NCI-H446 treated with DMSO at 0.1 percent for 48 hours (cell line): ENCODE results near the gene GNG12.
"Not testable (repeated sequence)": the region's sequence is repeated elsewhere in the genome, so short reads cannot be mapped to it uniquely, and the experiment has no call there.

Experiments
- DNase-seq: peaks from one replicate; lab custom pipeline; 2025; lab: John Stamatoyannopoulos, UW

The GNG12 gene

GRCh38 chr1:67731322-67731721 lies 101.9 kb downstream of the GNG12 start:
- DNase-seq, result no peak

DNA sequence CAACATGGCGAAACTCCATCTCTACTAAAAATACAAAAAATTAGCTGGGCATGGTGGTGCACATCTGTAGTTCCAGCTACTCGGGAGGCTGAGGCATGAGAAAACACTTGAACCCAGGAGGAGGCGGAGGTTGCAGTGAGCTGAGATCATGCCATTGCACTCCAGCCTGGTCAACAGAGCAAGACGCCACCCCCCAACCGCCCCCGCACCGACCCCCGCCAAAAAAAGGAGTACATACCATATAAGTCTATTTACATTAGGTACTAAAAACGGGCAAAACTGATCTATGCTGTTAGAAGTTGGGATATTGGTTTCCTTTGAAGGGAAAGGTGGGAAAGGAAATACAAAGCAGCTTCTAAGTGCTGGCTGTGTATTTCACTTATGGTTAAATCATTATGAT lies 103.0 kb downstream of the GNG12 start:
- not testable (repeated sequence) for DNase-seq

DNA sequence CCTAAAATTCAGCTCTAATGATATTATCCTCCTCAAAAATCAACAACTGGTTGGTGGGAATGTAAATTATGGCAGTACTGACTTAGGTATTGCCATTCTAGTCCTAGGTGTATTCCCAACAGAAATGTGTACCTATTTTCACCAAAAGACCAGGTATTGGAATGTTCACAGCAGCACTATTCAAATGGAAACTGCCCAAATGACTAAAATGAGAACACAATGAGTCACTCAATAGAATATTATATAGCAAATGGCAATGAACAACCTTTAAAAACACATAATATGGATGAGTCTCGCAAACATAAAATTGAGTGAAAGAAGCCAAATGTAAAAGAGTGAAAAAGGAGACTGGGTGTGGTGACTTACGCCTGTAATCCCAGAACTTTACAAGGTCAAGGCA lies 103.4 kb downstream of the GNG12 start:
- no peak for DNase-seq

DNA sequence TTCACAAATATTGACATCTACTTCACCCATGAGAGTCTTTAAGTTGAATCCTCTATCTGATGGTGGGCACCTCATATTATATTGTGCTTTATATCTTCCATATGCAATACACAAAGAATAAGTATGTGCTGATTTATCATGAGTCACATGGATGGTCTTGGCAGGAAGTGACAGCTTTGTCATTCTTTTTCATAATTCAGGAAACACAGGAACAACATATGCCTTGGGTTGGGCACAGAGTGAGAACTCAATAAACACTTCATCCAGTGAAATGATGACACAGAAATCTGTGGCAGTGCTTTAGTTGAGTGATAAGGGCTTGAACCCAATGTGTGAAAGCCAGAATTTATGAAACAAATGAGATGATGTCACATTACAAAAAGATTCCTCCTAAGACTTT lies 107.0 kb downstream of the GNG12 start:
- DNase-seq, result no peak

DNA sequence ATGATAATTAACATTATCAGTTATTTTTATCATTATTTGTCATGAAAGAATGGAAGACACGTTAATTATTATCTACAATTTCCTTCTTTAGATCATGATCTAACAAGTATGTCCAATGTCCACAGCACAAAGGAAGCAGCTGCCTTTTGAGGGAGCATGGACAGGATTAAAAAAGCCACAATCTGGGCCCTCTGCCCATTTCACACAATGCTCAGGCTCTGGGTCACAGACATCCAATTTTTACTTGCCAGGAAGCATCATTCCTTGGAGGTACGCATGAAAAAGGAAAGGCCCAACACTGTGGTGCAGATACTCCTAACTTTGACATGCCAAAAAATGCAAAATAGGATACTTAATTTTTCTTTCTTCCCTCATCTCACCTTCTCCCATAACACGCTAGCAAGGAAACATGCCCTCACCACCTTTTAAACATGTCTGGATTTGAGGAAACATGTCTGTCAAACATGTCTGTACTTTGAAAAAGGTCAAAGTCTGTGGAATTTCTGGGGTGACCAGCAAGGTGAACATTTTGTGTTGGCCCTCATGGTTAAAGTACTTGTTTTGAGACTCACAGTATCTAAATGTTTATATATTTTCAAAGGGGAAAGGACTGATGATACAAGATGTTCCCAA lies 108.2 kb downstream of the GNG12 start:
- DNase-seq, result no peak

DNA sequence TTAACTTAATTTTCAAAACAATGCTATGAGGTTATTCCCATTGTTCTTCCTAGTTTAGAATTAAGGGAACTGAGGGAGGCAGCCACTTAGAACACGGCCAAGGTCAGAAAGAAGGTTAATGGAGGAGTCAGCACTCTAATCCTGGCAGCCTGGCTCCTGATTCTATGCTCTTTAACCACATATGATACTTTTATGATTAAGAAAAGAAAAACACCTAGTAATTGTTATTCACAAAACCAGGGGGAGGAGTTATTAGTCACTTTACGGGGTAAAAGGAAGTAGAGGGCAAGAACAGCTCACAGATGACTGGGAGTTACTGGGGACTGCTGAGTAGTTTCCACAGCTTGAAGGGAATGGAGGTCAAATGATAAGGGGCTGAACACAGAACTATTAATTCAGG lies 109.6 kb downstream of the GNG12 start:
- DNase-seq, result no peak

DNA sequence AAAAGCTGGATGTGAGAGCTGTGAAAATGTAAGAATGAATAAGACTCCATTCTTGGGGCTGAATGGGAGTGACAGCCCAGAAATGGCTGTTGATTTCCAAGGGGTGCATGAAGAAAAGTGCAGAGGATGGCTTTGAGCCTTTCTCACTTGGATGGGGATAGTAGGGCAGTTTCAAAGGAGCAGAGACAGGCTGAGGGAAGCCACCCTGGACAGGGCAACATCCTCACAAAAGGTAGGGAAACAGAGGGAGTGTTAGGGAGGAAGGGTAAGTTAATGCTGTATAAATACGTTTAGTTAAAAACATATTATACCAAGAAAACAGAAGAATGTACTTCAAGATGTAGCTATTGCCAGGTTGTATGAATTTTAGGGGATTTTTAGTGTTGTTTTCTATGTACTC lies 110.1 kb downstream of the GNG12 start:
- no peak for DNase-seq

GRCh38 chr1:67722292-67722944 lies 110.8 kb downstream of the GNG12 start:
- DNase-seq, result no peak

- DNase-seq, result no peak
Observed at GRCh38 chr1:67721650-67722291, 111.5 kb downstream of the GNG12 start.

DNA sequence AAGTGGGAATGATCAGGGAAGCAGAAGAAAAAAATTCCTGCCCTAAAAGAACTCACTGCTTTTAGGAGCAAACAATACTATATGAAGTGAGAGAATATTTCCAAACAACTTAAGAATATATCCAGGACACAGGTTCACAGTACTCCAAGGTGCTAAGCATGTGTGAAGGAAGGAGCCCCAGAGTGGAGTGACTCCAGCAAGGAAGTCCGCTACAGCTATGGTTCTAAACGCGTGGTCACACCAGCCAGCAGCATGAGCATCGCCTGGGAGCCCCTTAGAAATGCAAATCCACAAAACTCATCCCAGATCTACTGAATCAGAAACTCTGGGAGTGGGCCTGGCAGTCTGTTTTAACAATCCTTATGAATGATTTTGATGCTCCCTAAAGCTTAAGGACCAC lies 112.2 kb downstream of the GNG12 start:
- no peak for DNase-seq

DNA sequence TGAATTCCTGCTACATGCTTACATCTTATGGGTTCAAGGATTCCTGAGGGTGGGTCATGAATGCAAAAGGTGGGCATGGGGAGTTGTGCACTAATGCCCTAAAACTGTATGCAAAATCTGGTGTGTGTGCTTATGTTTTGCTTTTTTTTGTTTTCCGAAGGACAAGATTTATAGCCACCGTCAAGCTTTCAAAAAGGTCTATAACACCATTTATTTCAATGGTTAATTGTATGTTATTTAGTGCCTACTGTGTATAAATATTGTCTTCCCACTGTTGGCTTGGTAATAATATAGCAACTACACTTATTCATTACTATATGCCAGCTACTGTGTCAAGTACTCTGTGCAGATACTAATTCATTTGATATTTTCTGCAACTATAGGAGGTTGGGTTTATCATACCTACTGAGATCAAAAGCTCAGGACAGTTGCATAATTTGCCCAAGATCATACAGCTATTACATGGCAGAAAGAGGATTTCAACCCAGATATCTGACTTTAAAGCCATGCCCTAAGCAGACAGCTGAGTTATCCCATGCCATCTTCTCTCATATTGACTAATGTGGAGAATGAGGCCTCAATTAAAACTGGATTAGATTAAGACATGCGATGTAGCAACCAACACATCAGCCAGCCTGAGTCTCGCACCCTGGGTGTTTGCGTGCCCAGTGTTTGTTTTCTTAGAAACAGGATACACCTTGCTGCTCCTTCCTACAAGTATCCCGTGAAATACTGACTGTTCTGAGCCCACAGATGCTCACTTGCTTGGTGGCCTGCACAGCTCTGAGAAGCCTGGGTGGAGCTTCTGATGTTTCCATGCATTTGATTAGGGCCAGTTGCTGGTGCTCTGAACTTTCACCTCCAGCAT lies 113.7 kb downstream of the GNG12 start:
- no peak for DNase-seq

GRCh38 chr1:67717876-67718275 lies 115.4 kb downstream of the GNG12 start:
- no peak for DNase-seq

- peak; percentile 36 for DNase-seq
Observed at GRCh38 chr1:67716800-67717199, 116.5 kb downstream of the GNG12 start.

DNA sequence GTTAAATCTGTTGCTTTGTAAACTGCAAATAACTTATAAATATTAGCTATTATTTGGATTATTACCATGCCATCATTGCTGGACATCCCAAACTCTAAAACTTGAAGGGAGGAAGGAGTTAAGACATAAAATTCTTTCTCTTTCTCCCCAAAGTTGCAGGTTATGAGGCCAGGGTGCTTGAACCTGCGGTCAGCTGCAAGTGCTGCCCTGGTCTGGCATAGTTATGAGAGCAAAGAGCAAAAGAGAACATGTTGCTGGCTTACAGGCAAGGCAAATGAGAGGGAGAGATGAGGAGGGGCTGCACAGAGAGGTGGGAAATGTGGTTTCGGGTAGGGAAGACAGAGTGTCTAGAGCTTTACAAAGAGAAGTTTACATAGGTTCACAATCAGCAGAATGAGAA lies 117.4 kb downstream of the GNG12 start:
- no peak for DNase-seq

GRCh38 chr1:67713057-67713846 lies 120.0 kb downstream of the GNG12 start:
- DNase-seq, result peak; percentile 47

DNA sequence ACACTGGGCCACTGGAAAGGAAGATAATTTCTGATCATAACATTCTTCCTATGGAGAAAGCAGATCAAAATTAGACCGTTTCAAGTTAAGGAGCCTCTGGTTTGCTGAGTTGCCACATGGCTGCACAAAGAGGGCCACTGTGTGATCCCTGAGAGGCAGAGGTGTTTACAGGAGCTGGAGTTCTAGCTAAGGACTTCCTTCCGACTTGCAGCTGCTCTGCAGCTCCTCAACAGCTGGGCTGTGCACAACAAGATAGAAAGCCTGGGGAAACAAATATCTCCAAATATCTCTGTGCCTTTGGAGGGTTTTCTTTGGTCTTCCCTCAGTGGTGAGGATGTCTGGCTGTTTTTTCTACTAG lies 121.4 kb downstream of the GNG12 start:
- DNase-seq, result no peak

DNA sequence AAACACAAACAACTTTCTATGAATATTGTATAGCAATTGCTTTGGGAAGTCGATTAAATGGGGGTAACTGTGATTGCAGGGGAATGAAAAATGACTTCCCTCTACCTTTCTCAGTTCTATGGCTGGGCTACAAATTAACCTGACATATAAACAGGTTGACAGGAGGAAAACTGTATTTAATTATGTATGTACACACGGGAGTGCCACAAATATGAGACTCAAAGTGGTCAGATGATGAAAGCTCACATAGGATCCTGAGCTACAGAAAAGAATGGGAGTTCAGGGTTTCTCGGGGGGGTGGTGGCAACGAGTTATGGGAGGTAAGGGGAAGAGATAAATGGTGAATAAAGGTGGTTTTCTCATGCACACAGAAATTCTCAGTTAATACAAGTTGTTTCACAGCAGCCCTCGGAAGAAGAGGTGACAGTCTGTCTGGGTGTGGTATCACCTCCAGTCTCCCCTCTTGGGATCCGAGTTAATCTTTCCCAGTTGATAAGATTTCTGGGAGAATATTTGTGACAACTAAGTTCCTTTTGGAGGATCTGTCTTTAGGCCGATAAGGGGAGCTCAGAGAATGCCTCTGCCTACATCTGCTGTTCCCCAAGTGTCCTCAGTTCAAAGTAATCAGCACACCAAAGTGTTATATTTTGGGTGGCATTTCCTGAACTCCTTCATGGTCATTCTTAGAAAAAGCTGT lies 122.0 kb downstream of the GNG12 start:
- DNase-seq, result no peak

- DNase-seq, result no peak
Observed at GRCh38 chr1:67710417-67710816, 122.8 kb downstream of the GNG12 start.

DNA sequence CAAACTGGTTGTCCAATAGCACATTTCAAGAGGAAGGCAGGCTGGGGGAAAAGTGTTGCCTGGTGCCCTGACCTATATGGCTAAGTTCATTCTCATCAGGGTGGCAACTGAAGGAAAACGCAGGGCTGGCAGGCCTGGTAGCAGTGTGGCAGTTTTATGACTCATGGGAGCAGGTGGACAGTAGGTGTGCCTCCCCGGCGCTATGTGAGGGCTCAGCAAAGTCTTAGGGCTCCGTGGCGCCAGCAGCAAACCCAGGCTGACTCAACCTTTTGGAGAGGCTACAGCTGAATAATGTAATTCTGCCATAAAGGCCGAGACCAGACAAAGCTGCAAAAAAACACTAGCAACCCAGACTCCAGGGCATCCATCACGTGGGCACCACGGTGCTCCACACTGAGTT lies 124.7 kb downstream of the GNG12 start:
- DNase-seq, result no peak

DNA sequence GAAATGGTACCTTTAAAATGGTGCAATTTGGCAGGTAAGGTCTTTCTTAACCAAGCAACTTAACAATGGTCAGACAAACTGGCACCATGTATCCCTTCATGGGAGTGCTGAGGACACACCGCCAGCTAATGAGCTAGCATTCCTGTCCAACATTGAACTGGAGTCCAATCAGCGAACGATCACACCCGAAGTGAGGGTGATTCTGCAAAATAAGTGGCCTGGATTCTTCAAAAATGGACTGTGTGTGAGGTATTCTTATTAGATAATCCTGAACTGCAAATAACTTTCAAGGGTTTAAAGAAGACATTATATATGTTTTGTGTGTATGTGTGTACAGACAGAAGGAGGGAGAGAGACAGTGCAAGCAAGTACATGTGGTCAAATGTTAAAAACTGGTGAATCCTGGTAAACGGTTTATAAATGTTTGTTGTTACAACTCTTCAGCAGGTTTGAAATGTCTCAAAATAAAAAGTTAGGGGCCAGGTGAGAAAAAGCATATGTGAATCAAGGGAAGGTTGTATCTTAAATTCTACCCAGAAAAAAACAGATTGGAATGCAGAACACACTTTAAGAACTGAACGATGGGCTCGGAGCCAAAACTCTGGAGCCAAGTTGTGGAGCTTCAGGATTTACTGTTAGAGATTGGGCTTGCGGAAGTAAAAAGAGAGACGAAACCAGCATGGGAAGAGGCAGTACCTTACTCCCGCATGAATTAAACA lies 127.4 kb downstream of the GNG12 start:
- no peak for DNase-seq

DNA sequence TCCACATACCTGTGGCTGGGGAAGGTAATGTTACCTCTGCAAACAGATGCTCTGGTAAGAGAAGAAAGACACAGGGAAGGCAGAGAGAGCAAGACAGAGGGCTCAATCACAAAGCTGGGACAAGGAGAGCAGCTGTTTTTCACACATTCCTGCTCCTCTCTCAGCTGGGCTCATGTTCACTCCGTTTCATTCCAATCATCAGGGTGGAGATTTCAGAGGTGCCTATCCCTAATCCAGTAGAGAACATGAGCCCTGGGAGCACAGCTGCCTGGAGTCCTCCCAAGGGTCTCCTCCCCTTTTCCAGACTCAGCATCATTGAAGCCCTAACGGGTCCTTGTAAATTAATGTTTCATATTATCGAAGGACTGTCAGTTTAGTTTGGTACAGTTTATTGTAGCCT lies 128.9 kb downstream of the GNG12 start:
- no peak for DNase-seq
